ENCODE measurements around the gene RIPK1.

DNA sequence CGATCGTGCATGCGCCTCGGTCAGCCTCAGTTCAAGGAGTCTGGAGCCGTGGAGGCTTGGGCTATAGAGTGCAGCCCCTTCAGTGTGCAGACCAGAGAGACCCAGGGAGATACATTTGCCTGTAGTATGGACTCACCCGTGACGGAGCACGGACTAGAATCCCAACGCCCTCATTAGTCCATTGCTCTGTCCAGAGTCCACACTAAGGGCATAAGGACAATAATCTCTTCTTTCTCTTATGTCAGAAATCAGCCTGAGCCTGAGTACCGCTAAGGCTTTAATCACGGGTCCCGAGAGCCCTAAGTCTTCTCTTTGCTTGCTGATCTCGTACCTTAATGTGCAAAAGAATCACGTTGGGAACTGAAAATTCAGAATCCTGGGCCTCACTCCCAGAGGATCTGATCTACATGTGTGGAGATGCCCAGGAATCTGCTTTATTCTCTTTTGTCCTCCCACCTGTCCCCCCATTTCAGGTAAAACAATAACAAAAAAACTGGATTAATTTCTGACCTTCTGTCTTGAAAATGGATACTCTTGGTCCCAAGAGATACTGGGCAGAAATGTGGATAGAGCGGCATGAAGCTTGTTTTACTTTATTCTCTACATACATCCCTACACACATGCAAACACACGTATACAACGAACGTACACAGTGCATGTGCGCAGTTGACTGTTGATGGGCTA lies 50.9 kb downstream of the RIPK1 start:
- TF ChIP-seq CTCF (IDR thresholded peaks at IDR 0.05) (no peak), POLR2A (IDR thresholded peaks at IDR 0.05) (no peak)
